Hypothalamus (tissue), 51 donors: Measurements from ENCODE around the gene HNRNPLL.
"Not testable (repeated sequence)": the region's sequence is repeated elsewhere in the genome, so short reads cannot be mapped to it uniquely, and the experiment has no call there.

Experiments
- DNase-seq, 51 donors: peaks; one replicate each; lab custom pipeline; 2025; lab: John Stamatoyannopoulos, UW

HNRNPLL gene

GRCh38 chr2:38602732-38603401 lies at the start of gene HNRNPLL:
HNRNPLL (minus strand) TSS chr2:38602928; CDS start chr2:38602626, 302 bp downstream.
- peak; percentile 82 to 98 (median 95) for DNase-seq

GRCh38 chr2:38650717-38651116 lies 48.0 kb upstream of the HNRNPLL start:
- no peak for DNase-seq

GRCh38 chr2:38650012-38650411 lies 47.3 kb upstream of the HNRNPLL start:
- no peak for DNase-seq

- DNase-seq = no peak
Measured at GRCh38 chr2:38649176-38649728, 46.5 kb upstream of the HNRNPLL start.

GRCh38 chr2:38648107-38648761 lies 45.5 kb upstream of the HNRNPLL start:
- no peak for DNase-seq

GRCh38 chr2:38643683-38644511 lies 41.2 kb upstream of the HNRNPLL start:
- not testable (repeated sequence) for DNase-seq

- DNase-seq = no peak
Measured at GRCh38 chr2:38643021-38643671, 40.4 kb upstream of the HNRNPLL start.

- DNase-seq = not testable (repeated sequence)
Measured at GRCh38 chr2:38642373-38643017, 39.8 kb upstream of the HNRNPLL start.

- no peak for DNase-seq
Measured at GRCh38 chr2:38636069-38636468, 33.3 kb upstream of the HNRNPLL start.

- DNase-seq = no peak
Measured at GRCh38 chr2:38635139-38635538, 32.4 kb upstream of the HNRNPLL start.

GRCh38 chr2:38634684-38635083 lies 32.0 kb upstream of the HNRNPLL start:
- DNase-seq = no peak

GRCh38 chr2:38633895-38634294 lies 31.2 kb upstream of the HNRNPLL start:
- DNase-seq = no peak

- DNase-seq = no peak
Measured at GRCh38 chr2:38632980-38633379, 30.3 kb upstream of the HNRNPLL start.

GRCh38 chr2:38631976-38632375 lies 29.2 kb upstream of the HNRNPLL start:
- no peak for DNase-seq

GRCh38 chr2:38629684-38630083 lies 27.0 kb upstream of the HNRNPLL start:
- no peak for DNase-seq

- DNase-seq = no peak
Measured at GRCh38 chr2:38627391-38627790, 24.7 kb upstream of the HNRNPLL start.

- no peak for DNase-seq
Measured at GRCh38 chr2:38626326-38627035, 23.8 kb upstream of the HNRNPLL start.

- peak in 1 of 51 donors; percentile 2 for DNase-seq
Measured at GRCh38 chr2:38622210-38622609, 19.5 kb upstream of the HNRNPLL start.

- DNase-seq = no peak
Measured at GRCh38 chr2:38621018-38621417, 18.3 kb upstream of the HNRNPLL start.
